DMS79 (cell line): ENCODE data around the gene CNTLN.
"Not testable (repeated sequence)": the region's sequence is repeated elsewhere in the genome, so short reads cannot be mapped to it uniquely, and the experiment has no call there.

Experiments
- DNase-seq: peaks from one replicate; lab custom pipeline; 2025; lab: John Stamatoyannopoulos, UW

CNTLN gene

GRCh38 chr9:17318821-17319320 is 184.0 kb downstream of the CNTLN start:
- no peak for DNase-seq

DNA sequence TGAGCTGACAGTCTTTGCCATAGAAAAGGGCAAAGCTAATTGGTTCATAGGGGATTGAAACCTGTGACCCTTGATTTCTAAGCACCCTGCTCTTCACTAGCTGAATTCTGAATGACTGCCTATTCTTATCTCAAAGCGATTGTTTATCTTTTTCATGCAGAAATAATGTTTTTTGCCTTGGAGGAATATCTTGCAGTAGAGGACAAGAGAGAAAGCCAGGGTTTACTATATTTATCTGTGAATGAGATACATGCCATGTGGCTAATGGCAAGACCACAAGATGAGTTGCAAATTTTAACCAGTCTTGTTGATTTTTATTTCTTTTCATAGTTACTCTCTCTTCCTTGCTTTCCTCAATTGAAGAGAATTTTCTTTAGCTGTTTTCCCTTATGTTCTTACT is 185.0 kb downstream of the CNTLN start:
- no peak for DNase-seq

- no peak for DNase-seq
Measured at GRCh38 chr9:17322882-17323864, 188.3 kb downstream of the CNTLN start.

- no peak for DNase-seq
Measured at GRCh38 chr9:17328331-17328730, 193.5 kb downstream of the CNTLN start.

- DNase-seq = no peak
Measured at GRCh38 chr9:17330097-17330496, 195.3 kb downstream of the CNTLN start.

- no peak for DNase-seq
Measured at GRCh38 chr9:17332115-17332514, 197.3 kb downstream of the CNTLN start.

GRCh38 chr9:17339156-17339555 is 204.3 kb downstream of the CNTLN start:
- DNase-seq = no peak

GRCh38 chr9:17342696-17343095 is 207.9 kb downstream of the CNTLN start:
- no peak for DNase-seq

DNA sequence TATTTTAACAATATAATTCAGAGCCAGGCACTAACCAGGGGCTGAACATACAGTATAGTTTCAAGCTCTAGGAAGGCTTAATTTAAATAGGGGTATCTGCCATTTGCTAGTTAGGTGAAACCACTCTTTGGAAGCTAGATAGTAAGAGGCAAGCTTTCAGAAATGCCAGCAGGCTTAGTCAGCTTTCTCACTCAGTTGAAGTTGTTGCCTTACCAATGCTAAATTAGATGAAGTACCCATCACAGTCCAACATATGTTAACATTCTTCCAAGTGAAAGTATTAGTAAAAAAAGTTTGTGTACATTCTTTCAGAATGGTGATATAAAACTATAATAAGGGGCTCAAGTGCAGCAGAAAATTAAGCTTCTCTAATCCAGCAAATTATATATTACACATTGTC is 215.0 kb downstream of the CNTLN start:
- DNase-seq = no peak

- DNase-seq = not testable (repeated sequence)
Measured at GRCh38 chr9:17354006-17354405, 219.2 kb downstream of the CNTLN start.

DNA sequence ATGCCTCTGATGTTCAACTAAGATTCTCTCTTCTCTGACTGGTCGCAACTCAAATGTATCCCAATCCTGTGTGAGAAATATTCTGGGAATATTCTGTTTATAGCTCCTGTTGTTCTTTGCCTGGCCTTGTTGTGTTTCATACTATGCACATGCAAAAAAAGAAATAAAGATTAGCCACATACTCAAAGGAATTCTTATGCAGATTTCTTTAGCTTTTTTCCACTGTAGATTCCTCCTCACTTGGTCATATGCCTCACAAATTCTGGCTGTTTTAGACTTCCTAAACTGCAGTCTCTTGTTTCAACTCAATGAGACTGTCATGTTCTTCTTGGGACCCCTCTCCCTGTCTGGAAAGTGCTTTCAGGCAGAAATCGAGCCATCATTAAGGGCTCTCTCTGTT is 226.5 kb downstream of the CNTLN start:
- no peak for DNase-seq

DNA sequence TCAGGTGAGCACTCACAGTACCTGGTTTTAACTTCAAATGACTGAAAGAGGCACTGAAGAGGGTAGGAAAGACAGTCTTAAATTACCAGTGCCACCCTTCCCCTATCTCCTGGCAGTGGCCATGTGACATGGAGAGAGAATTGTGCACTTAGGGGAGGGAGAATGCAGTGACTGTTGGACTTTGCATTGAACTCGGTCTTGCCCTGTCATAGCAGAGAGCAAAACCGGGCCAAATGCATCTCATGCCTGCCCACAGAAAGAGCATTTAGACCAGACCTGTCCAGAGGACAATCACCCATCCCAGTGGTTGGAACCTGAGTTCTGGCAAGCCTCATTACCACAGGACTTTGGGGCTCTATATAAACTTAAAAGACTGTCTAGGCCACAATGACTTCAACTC is 232.2 kb downstream of the CNTLN start:
- DNase-seq = no peak

- no peak for DNase-seq
Measured at GRCh38 chr9:17380126-17380861, 245.5 kb downstream of the CNTLN start.

DNA sequence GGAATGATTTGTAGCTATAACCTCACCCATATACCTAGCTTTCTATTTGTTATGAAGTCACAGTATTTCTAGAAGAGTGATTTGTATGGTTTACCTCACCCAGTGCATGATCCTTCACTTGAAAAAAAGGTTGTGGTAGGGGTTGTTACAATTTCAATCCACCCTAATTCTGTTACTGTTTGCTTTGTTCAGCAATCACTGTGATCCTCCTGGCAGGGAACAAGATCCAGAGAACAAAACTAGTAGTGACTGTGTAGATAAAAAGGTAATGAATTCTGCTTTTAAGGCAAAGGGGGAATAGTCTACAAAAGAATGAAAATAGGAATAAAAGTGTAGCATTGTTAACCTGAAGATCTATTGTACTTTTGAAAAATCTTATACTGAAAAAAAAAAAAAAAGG is 252.7 kb downstream of the CNTLN start:
- no peak for DNase-seq

DNA sequence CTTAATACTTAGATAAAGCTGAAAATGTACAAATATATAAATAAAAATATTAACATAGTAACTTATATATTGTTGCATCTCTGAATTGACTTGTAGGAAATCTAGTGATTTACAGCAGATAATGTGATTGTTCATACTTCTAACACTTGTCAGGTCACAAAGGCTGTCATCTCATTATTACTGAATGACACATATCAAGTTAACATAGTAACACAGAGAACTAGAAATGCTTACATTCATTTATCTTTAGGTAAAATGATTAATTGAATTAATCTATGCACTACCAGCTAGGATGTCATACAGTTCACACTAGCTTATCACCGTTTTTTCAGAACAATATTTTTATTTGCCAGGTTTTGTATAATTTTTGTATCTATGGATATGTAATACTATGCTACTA is 254.2 kb downstream of the CNTLN start:
- DNase-seq = no peak

GRCh38 chr9:17394881-17395510 is 260.2 kb downstream of the CNTLN start:
- DNase-seq = no peak

- not testable (repeated sequence) for DNase-seq
Measured at GRCh38 chr9:17397166-17397728, 262.4 kb downstream of the CNTLN start.

DNA sequence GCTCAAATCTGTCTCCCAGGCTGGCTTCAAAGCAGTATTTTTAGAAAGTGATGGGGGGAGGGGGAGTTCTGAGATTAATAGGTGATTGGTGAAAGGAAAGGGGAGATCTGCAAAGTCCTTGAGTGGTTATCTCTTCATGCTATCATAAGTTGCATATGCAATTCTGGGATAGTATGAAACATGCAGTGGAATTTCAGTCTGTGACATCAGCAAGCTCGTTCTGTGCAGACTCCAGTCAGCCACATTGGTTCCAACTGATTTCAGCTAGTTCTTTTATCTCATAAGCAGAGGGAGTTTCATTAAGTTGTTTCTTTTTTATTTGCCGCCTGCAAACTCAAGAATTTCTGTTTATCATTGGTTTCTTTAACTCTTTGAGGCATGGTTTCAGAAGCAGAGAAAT is 263.5 kb downstream of the CNTLN start:
- DNase-seq = no peak

- DNase-seq = no peak
Measured at GRCh38 chr9:17401858-17402257, 267.0 kb downstream of the CNTLN start.

DNA sequence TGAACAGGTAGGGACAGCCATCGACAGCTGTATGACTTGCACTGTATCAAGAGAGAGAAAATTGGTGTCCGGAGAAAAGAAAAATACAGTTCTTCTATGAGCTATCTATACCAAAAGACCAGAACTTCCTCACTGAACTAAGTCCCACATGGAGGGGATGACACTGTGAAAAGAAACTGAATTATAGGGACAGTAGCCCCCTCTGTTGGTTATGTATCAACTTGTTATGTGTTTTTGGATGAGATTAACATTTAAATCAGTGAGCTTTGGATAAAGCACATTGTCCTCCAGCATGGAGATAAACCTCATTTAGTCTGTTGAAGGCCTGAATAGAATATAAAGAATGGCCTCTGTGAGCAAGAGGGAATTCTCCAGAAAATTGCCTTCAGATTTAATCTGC is 267.5 kb downstream of the CNTLN start:
- DNase-seq = no peak

GRCh38 chr9:17403539-17403938 is 268.7 kb downstream of the CNTLN start:
- DNase-seq = no peak

- DNase-seq = no peak
Measured at GRCh38 chr9:17414986-17415385, 280.1 kb downstream of the CNTLN start.
